Activated CD4-positive, alpha-beta T cell treated with anti-CD3 and anti-CD28 coated beads for 36 hours (primary cell): ENCODE measurements around the gene ACKR2. TPM values are rescaled to one million over a fixed set of nuclear protein-coding genes. Genes with fewer than 3 reads are reported as not detected.
A peak's percentile ranks its signal among the peaks of the same experiment; 100 is the strongest.
"Not testable (repeated sequence)": the region's sequence is repeated elsewhere in the genome, so short reads cannot be mapped to it uniquely, and the experiment has no call there.

ENCODE experiments used
- ATAC-seq: fragments of 200-7000 bp; cut with Tn5 transposase; one replicate; pipeline ENCODE4 v1.10.0; 2021; ENCODE audit warnings: mild to moderate bottlenecking, moderate library complexity
- CTCF ChIA-PET: fragments of 350-600 bp; sonication (Branson Sonifier 250); formaldehyde crosslinking; loops from one replicate; lab custom pipeline; 2021; ENCODE audit warnings: antibody characterized with exemption; lab: Charles Lee
- POLR2A ChIA-PET: fragments of 350-600 bp; sonication (Branson Sonifier 250); formaldehyde crosslinking; loops from one replicate; lab custom pipeline; 2021; ENCODE audit warnings: antibody characterized with exemption, inconsistent platforms; lab: Charles Lee
- DNase-seq: peaks from one replicate; pipeline ENCODE4 v3.0.0-alpha.2; 2020
- H3K27ac Mint-ChIP-seq: one replicate; pipeline ENCODE4 v1.8.0; 2021; ENCODE audit warnings: mixed read lengths
- H3K27me3 Mint-ChIP-seq: one replicate; pipeline ENCODE4 v1.8.0; 2021; ENCODE audit warnings: mixed read lengths
- H3K36me3 Mint-ChIP-seq: one replicate; pipeline ENCODE4 v1.8.0; 2021; ENCODE audit warnings: low read depth, mixed read lengths
- H3K4me1 Mint-ChIP-seq: one replicate; pipeline ENCODE4 v1.8.0; 2021; ENCODE audit warnings: mixed read lengths
- H3K4me3 Mint-ChIP-seq: one replicate; pipeline ENCODE4 v1.8.0; 2021; ENCODE audit warnings: mild to moderate bottlenecking, moderate library complexity, mixed read lengths
- H3K9me3 Mint-ChIP-seq: one replicate; pipeline ENCODE4 v1.8.0; 2021; ENCODE audit warnings: low read depth, mixed read lengths
- intact Hi-C, 2 experiments: fragments of 100-400 bp; cut with DNase I in 1 of 2; cut with micrococcal nuclease in 1 of 2; formaldehyde crosslinking; loops; one replicate each; pipeline versions ENCODE4 v1.14.2 to v1.15.1; 2022 to 2024; cut with DNase I, micrococcal nuclease
- total RNA-seq, 2 experiments: library from RNA; stranded (reverse); gene quantifications; one replicate each; pipeline ENCODE4 v1.2.3, GENCODE V29; 2021

Gene ACKR2
- total RNA-seq, 2 experiments from 2014 or later, result 0.64 to 0.65 TPM

DNA sequence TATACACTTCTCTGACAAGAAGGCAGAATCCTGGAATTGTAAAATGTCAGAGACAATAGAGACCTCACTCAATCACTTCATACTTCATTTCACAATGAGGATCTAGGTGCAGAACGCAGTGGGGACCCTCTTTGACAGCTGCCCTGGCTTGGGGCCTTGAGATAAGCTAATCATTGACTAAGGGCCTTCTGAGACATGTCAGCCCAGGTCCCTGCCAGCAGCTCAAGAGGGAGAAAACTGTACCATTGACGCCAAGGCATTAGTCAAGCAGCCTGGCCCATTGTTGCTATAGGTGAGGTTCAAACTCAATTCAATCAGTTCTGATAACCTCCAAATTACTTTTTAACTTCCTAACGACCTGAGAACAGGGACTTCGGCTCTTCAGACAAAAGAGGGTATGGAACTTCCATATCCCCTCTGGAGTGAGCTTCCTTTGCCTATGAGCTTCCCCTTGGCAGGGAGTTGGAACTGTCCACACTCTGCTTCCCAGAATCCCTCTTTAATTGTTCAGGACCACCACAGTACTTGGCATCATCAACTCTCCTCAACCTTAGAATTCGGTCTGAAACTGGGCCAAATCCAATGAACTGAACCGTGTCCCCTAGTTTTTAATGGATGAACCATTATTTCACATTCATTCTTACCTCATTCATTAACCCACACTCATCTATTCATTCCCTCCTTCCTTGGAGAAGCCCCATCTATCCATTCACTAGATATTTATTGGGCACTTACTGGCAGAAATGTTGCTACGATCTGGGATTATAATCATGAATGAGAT, 67.9 kb downstream of the ACKR2 start:
- ChIA-PET CTCF (interaction anchor here (1.6 to 2.4 kb wide), 3 partner anchors 46 to 131 kb away, joined by 5 to 13 read pairs (median 11); no protein-coding TSS in a partner anchor), POLR2A (no interaction called here)
- H3K27me3 Mint-ChIP-seq, result peaks cover 3% of the 10 kb centered on the region
- no peak overlapping the region for H3K4me3 Mint-ChIP-seq
- DNase-seq (no peak), ATAC-seq (no peak)
- H3K27ac Mint-ChIP-seq, result no peak overlapping the region
- H3K4me1 Mint-ChIP-seq, result peaks cover 2% of the 10 kb centered on the region
- intact Hi-C loops, result no loop called here
- H3K36me3 Mint-ChIP-seq, result no peaks in the 10 kb centered on the region
- H3K9me3 Mint-ChIP-seq, result no peaks in the 10 kb centered on the region

DNA sequence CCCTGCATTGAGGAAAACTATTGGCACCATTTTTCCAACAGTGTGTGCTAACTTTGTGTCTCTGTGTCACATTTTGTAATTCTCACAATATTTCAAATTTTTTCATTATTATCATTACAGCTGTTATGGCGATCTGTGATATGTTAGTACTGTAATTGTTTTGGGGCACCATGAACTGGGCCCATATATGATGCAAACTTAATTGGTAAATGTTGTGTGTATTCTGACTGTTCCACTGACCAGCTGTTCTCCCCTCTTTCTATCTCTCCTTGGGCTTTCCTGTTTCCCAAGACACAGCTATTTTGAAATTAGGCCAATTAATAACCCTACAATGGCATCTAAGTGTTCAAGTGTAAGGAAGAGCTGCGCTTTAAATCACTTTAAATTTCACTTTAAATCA, 68.6 kb downstream of the ACKR2 start:
- H3K36me3 Mint-ChIP-seq, result no peaks in the 10 kb centered on the region
- H3K27ac Mint-ChIP-seq, result no peak overlapping the region
- no peaks in the 10 kb centered on the region for H3K9me3 Mint-ChIP-seq
- H3K27me3 Mint-ChIP-seq, result no peaks in the 10 kb centered on the region
- H3K4me3 Mint-ChIP-seq, result no peak overlapping the region
- intact Hi-C loops, result no loop called here
- DNase-seq, result no peak
- ChIA-PET POLR2A (no interaction called here), CTCF (interaction anchor here (0.6 to 2.4 kb wide), 7 partner anchors 46 to 498 kb away, joined by 3 to 13 read pairs (median 5); no protein-coding TSS in a partner anchor)
- peaks cover 2% of the 10 kb centered on the region for H3K4me1 Mint-ChIP-seq
- no peak for ATAC-seq

DNA sequence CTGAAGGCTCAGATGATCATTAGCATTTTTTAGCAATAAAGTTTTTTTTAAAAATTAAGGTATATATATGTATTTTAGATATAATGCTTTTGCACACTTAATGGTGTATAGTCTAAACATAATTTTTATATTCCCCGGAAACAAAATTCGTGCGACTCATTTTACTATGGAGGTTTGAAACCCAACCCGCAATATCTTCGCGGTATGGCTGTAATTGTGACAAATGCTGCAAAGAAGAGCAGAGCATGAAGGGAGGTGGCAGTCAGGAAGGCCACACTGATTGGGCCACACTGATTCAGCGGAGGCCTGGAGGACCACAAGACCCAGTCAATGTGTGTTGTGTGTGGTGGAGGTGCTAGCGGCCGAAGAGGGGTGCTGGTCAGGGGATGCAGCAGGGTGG, 70.9 kb downstream of the ACKR2 start:
- peak overlapping the region; percentile 52 for H3K27ac Mint-ChIP-seq
- ChIA-PET POLR2A (no interaction called here), CTCF (interaction anchor here (1.0 kb wide), 1 partner anchor 41 kb away, joined by 3 read pairs; no protein-coding TSS in a partner anchor)

DNA sequence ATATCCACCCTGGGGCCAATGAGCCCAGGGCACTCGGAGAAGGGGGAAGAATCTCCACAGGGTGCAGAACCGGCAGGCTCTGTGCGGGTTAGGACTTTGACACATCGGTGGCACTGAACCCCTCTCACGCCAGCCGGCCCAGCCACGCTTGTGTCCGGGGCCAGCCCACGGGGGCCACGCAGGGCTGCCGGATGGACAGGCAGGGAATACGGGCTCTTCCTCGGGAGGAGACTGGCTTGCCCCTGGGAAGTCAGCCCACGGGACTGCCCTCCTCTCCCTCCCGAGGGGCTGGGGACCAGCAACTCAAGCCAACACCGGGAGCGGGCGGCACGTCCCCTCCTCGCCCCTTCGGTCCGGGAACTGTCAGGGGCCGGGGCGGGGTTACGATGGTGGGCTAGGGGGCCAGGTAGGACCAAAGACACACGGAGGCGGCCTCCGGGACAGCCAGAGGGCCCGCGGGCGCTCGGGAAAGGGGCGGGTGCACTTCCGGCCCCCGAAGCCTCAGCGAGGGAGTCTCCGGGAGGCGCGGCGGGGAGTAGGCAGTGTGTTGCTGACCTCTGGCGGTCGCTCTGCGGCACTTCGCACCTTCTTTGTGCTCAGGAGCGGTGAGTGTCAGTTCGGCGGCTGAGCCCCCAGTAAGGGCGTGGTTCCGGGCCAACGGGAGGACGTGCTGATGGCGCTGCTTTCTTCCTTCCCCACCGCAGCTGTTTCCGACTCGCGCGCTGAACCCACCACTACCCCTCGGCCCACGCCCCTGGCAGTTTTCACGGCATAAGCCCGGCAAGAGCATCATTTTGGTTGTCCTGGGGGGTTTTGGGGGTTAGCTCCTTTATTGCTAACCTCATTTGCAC, 71.6 kb downstream of the ACKR2 start:
- POLR2A ChIA-PET, result no interaction called here
- DNase-seq, result peak; percentile 95

More for the DNA sequence above, 70.9 kb downstream of the ACKR2 start:
- no peaks in the 10 kb centered on the region for H3K36me3 Mint-ChIP-seq
- DNase-seq (no peak), ATAC-seq (no peak)
- H3K9me3 Mint-ChIP-seq, result no peaks in the 10 kb centered on the region
- peak overlapping the region; percentile 66 for H3K4me3 Mint-ChIP-seq
- intact Hi-C loops, result loop anchor here (2.0 to 5.0 kb wide), 3 partner anchors 75 to 333 kb away; partner anchors contain the start of genes CCDC13 (in 1 of the 2) and HIGD1A (in 1 of the 2)
- peaks cover 7% of the 10 kb centered on the region for H3K4me1 Mint-ChIP-seq
- H3K27me3 Mint-ChIP-seq, result no peaks in the 10 kb centered on the region

DNA sequence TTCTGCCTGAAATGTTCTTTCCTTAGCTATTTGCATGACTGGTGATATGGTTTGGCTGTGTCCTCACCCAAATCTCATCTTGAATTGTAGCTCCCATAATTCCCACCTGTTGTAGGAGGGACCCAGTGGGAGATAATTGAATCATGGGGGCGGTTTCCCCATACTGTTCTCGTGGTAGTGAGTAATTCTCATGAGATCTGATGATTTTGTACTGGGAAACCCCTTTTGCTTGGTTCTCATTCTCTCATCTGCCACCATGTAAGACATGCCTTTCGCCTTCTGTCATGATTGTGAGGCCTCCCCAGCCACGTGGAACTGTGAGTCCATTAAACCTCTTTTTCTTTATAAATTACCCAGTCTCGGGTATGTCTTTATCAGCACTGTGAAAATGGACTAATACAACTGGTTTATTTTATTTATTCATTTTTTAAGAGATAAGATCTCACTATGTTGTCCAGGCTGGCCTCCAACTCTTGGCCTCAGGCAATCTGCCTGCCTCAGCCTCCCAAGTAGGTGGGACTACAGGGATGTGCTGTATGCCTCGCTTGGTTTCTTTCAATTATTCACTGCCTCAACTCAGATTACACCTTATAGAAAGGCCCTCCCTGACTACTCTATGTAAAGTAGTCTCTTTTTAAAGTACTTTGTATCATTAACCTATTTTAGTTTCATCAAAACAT, 74.1 kb downstream of the ACKR2 start:
- intact Hi-C loops, result loop anchor here in 1 of 2 experiments (5.0 kb wide), 1 partner anchor 336 kb away; no protein-coding TSS in a partner anchor
- ATAC-seq, H3K27me3 Mint-ChIP-seq, H3K4me1 Mint-ChIP-seq, POLR2A ChIA-PET, H3K27ac Mint-ChIP-seq, H3K36me3 Mint-ChIP-seq, H3K4me3 Mint-ChIP-seq, H3K9me3 Mint-ChIP-seq: not testable (repeated sequence)
- DNase-seq, result peak; percentile 21
- CTCF ChIA-PET, result interaction anchor here (0.8 to 1.5 kb wide), 3 partner anchors 10 to 52 kb away, joined by 3 read pairs; no protein-coding TSS in a partner anchor

More for the DNA sequence above, 71.6 kb downstream of the ACKR2 start:
- intact Hi-C loops, result loop anchor here (1.0 to 5.0 kb wide), 9 partner anchors 50 to 379 kb away; partner anchors contain the start of genes HIGD1A (in 2 of the 2), CCDC13 (in 1 of the 2) and VIPR1 (in 1 of the 2)
- peak overlapping the region; percentile 66 for H3K4me3 Mint-ChIP-seq
- CTCF ChIA-PET, result interaction anchor here (0.5 to 2.1 kb wide), 11 partner anchors 42 to 548 kb away, joined by 3 to 25 read pairs (median 5); no protein-coding TSS in a partner anchor
- peak; percentile 99 for ATAC-seq
- H3K27me3 Mint-ChIP-seq, result no peaks in the 10 kb centered on the region
- H3K36me3 Mint-ChIP-seq, result no peaks in the 10 kb centered on the region
- H3K4me1 Mint-ChIP-seq, result peaks cover 7% of the 10 kb centered on the region
- no peaks in the 10 kb centered on the region for H3K9me3 Mint-ChIP-seq
- peak overlapping the region; percentile 82 for H3K27ac Mint-ChIP-seq

DNA sequence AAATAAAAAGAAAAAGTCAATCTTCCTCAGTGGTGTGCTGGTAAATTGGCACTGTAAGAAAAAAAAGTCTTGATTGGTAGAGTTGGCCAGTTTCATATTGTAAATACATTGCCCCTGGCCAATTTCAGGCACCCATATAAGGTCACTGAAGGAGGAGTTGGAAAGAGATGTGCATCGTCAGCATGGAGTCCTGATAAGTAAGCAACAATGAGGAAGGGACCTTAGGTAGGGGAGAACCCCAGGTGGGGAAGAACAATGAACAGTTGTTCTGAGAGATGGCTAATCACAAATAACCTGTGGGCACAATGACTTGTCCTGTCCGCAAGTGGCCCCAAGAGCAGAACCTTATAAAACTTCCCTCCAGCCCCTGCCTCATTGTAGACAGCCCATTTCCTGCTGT, 75.1 kb downstream of the ACKR2 start:
- DNase-seq (no peak), ATAC-seq (no peak)
- H3K4me3 Mint-ChIP-seq, result no peak overlapping the region
- H3K9me3 Mint-ChIP-seq, result no peaks in the 10 kb centered on the region
- peaks cover 6% of the 10 kb centered on the region for H3K27me3 Mint-ChIP-seq
- peaks cover 7% of the 10 kb centered on the region for H3K4me1 Mint-ChIP-seq
- POLR2A ChIA-PET, result no interaction called here
- CTCF ChIA-PET, result interaction anchor here (0.6 to 1.3 kb wide), 2 partner anchors 53 to 145 kb away, joined by 3 read pairs; no protein-coding TSS in a partner anchor
- no peak overlapping the region for H3K27ac Mint-ChIP-seq
- no peaks in the 10 kb centered on the region for H3K36me3 Mint-ChIP-seq
- intact Hi-C loops, result loop anchor here in 1 of 2 experiments (5.0 kb wide), 1 partner anchor 337 kb away; no protein-coding TSS in a partner anchor

DNA sequence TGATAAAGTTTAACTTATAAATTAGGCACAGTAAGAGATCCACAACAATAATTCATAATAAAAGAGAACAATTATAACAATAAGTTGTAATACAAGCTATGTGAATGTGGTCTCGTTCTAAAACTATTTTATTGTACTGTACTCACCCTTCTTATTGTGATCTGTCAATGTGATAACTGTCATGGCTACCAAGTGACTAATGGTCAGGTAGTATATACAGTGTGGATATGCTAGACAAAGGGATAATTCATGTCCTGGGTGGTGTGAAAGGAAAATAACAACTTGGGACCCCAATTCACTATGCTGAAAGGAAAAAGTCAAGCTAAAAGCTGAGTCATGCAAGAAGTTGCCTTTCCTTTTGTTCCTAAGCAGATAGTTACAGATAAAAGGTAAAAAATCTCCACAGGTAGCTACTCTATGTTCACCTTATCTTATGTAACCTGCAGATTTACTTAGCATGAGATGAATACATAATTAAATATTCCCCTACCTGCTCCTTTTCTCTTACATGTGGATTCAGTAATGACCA, 77.1 kb downstream of the ACKR2 start:
- H3K4me1 Mint-ChIP-seq, result peaks cover 4% of the 10 kb centered on the region
- POLR2A ChIA-PET, result no interaction called here
- intact Hi-C loops, result no loop called here
- H3K27ac Mint-ChIP-seq, result no peak overlapping the region
- peaks cover 6% of the 10 kb centered on the region for H3K27me3 Mint-ChIP-seq
- no peak for ATAC-seq
- CTCF ChIA-PET, result no interaction called here
- no peaks in the 10 kb centered on the region for H3K9me3 Mint-ChIP-seq
- no peak for DNase-seq
- no peaks in the 10 kb centered on the region for H3K36me3 Mint-ChIP-seq
- H3K4me3 Mint-ChIP-seq, result no peak overlapping the region

DNA sequence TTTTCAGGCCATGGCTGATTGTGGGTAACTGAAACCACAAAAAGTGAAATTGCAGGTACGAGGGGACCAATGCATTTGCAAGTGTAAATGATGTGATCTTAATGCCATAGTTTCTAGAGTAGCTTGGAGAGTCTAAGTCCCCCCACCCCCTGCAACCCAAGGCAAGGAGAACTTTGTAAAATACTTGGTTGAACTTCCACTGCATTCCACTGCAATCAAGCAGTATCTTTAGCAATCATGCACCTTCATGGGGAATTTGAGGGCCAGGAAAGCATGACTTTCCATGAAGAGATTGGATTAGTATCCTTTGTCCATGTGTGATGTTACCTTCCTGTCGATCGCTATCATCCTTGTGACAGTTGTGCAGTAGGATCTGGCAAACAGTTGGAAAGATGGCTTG, 77.8 kb downstream of the ACKR2 start:
- DNase-seq, result no peak
- Mint-ChIP-seq H3K4me3 (no peak overlapping the region), H3K9me3 (no peaks in the 10 kb centered on the region), H3K27me3 (peaks cover 6% of the 10 kb centered on the region), H3K27ac (no peak overlapping the region), H3K4me1 (peaks cover 4% of the 10 kb centered on the region), H3K36me3 (no peaks in the 10 kb centered on the region)
- intact Hi-C loops, result no loop called here
- ATAC-seq, result no peak
- CTCF ChIA-PET, result no interaction called here
- POLR2A ChIA-PET, result no interaction called here

DNA sequence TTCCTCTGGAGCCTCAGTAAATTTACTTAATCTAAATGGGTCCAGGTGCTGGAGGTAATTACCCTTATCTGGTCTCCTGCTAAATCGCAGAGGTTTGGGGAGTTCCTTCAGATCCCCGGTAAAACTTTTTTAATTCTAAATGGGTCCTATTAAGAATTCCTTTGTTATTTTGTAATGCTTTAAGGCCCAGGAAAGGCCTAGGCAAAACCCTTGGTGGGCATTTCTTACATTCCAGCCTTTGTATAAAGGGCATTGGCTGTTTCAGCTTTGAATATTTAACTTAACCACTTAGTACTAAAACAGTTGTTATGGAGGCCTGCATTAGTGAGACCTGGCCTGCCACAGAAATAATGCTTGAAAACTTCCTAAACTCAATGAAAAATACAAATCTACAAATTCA, 81.8 kb downstream of the ACKR2 start:
- POLR2A ChIA-PET, result interaction anchor here (0.7 kb wide), 1 partner anchor 40 kb away, joined by 3 read pairs; no protein-coding TSS in a partner anchor
- CTCF ChIA-PET, result no interaction called here

DNA sequence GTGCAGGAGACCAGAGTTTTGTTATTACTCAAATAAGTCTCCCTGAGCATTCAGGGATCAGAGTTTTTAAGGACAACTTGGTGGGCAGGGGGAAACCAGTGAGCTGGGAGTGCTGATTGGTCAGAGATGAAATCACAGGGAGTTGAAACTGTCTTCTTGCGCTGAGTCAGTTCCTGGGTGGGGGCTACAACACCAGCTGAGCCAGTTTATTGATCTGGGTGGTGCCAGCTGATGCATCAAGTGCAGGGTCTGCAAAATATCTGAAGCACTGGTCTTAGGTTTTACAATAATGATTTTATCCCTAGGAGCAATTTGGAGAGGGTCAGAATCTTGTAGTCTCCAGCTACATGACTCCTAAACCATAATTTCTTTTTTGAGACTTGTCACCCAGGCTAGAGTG, 82.9 kb downstream of the ACKR2 start:
- intact Hi-C loops, result no loop called here
- no peaks in the 10 kb centered on the region for H3K4me1 Mint-ChIP-seq

More for the DNA sequence above, 81.8 kb downstream of the ACKR2 start:
- DNase-seq (no peak), ATAC-seq (no peak)
- no peaks in the 10 kb centered on the region for H3K9me3 Mint-ChIP-seq
- peaks cover 6% of the 10 kb centered on the region for H3K27me3 Mint-ChIP-seq
- no peaks in the 10 kb centered on the region for H3K4me1 Mint-ChIP-seq
- intact Hi-C loops, result no loop called here
- H3K4me3 Mint-ChIP-seq, result no peak overlapping the region
- no peak overlapping the region for H3K27ac Mint-ChIP-seq
- H3K36me3 Mint-ChIP-seq, result no peaks in the 10 kb centered on the region

More for the DNA sequence above, 82.9 kb downstream of the ACKR2 start:
- POLR2A ChIA-PET, result no interaction called here
- DNase-seq, result no peak
- no peak overlapping the region for H3K4me3 Mint-ChIP-seq
- H3K27ac Mint-ChIP-seq, result no peak overlapping the region
- ATAC-seq, result no peak
- H3K27me3 Mint-ChIP-seq, result peaks cover 6% of the 10 kb centered on the region
- H3K36me3 Mint-ChIP-seq, result no peaks in the 10 kb centered on the region
- CTCF ChIA-PET, result interaction anchor here (0.6 to 1.7 kb wide), 2 partner anchors 61 to 339 kb away, joined by 4 to 5 read pairs; no protein-coding TSS in a partner anchor
- H3K9me3 Mint-ChIP-seq, result no peaks in the 10 kb centered on the region
